ENCODE data around the gene TYRO3.

The TYRO3 gene

GRCh38 chr15:41558400-41559238 lies at the start of gene TYRO3:
Gene TYRO3, plus strand, starts transcription at chr15:41559212. Its CDS starts 46 bp downstream, at chr15:41559258.
- peak; percentile 67 for FAIRE-seq
- DNase-seq (ENCODE audit: insufficient read length, low spot score): peak; percentile 44

- no peak for DNase-seq (ENCODE audit: insufficient read length, low spot score)
- no peak for FAIRE-seq
Measured at GRCh38 chr15:41510728-41511127, 48.3 kb upstream of the TYRO3 start.

- FAIRE-seq (no peak), DNase-seq (ENCODE audit: insufficient read length, low spot score) (no peak)
Measured at GRCh38 chr15:41511331-41511898, 47.6 kb upstream of the TYRO3 start.

GRCh38 chr15:41511899-41512369 lies 47.1 kb upstream of the TYRO3 start:
- no peak for DNase-seq (ENCODE audit: insufficient read length, low spot score)
- FAIRE-seq: no peak

GRCh38 chr15:41512512-41512939 lies 46.5 kb upstream of the TYRO3 start:
- no peak for DNase-seq (ENCODE audit: insufficient read length, low spot score)
- no peak for FAIRE-seq

- FAIRE-seq: no peak
- no peak for DNase-seq (ENCODE audit: insufficient read length, low spot score)
Measured at GRCh38 chr15:41512940-41513505, 46.0 kb upstream of the TYRO3 start.

- no peak for FAIRE-seq
- DNase-seq (ENCODE audit: insufficient read length, low spot score): no peak
Measured at GRCh38 chr15:41513506-41514227, 45.3 kb upstream of the TYRO3 start, which contains the start of gene LTK. Gene LTK, minus strand, starts transcription at chr15:41513827. Its CDS starts 118 bp downstream, at chr15:41513709.

GRCh38 chr15:41517895-41518449 lies 41.0 kb upstream of the TYRO3 start:
- DNase-seq (ENCODE audit: insufficient read length, low spot score) (no peak), FAIRE-seq (no peak)

GRCh38 chr15:41520636-41521035 lies 38.4 kb upstream of the TYRO3 start:
- no peak for FAIRE-seq
- no peak for DNase-seq (ENCODE audit: insufficient read length, low spot score)

GRCh38 chr15:41521614-41522013 lies 37.4 kb upstream of the TYRO3 start:
- DNase-seq (ENCODE audit: insufficient read length, low spot score): no peak
- FAIRE-seq: no peak

GRCh38 chr15:41523097-41523496 lies 35.9 kb upstream of the TYRO3 start:
- no peak for FAIRE-seq

GRCh38 chr15:41530363-41530956 lies 28.6 kb upstream of the TYRO3 start:
- DNase-seq (ENCODE audit: insufficient read length, low spot score) (no peak), FAIRE-seq (no peak)

More at GRCh38 chr15:41523097-41523496, 35.9 kb upstream of the TYRO3 start:
- no peak for DNase-seq (ENCODE audit: insufficient read length, low spot score)

- no peak for DNase-seq (ENCODE audit: insufficient read length, low spot score)
- FAIRE-seq: no peak
Measured at GRCh38 chr15:41535544-41535943, 23.5 kb upstream of the TYRO3 start.

- DNase-seq (ENCODE audit: insufficient read length, low spot score) (no peak), FAIRE-seq (no peak)
Measured at GRCh38 chr15:41536866-41537265, 22.1 kb upstream of the TYRO3 start.

- no peak for FAIRE-seq
- DNase-seq (ENCODE audit: insufficient read length, low spot score): no peak
Measured at GRCh38 chr15:41543521-41543870, 15.5 kb upstream of the TYRO3 start.

- FAIRE-seq (no peak), DNase-seq (ENCODE audit: insufficient read length, low spot score) (no peak)
Measured at GRCh38 chr15:41544650-41545015, 14.4 kb upstream of the TYRO3 start.

- FAIRE-seq (no peak), DNase-seq (ENCODE audit: insufficient read length, low spot score) (no peak)
Measured at GRCh38 chr15:41545218-41545617, 13.8 kb upstream of the TYRO3 start.

- no peak for DNase-seq (ENCODE audit: insufficient read length, low spot score)
- no peak for FAIRE-seq
Measured at GRCh38 chr15:41546851-41547786, 11.9 kb upstream of the TYRO3 start.

- no peak for FAIRE-seq
- no peak for DNase-seq (ENCODE audit: insufficient read length, low spot score)
Measured at GRCh38 chr15:41550066-41550775, 8.8 kb upstream of the TYRO3 start.
